Measurements from ENCODE around the gene OR6C70. TPM values are rescaled to one million over a fixed set of nuclear protein-coding genes. Genes with fewer than 3 reads are reported as not detected.
"Not testable (repeated sequence)": the region's sequence is repeated elsewhere in the genome, so short reads cannot be mapped to it uniquely, and the experiment has no call there.

OR6C70 gene
- polyA plus RNA-seq, 1 of the 3 experiments (the other 2 are of a cell fraction) = not detected

- ChIA-PET CTCF (no interaction called here), POLR2A (no interaction called here)
These were observed 2.1 kb downstream of the OR6C70 start for GRCh38 chr12:55467836-55468235.

GRCh38 chr12:55464926-55465325 lies 5.0 kb downstream of the OR6C70 start:
- H3K9me3 ChIP-seq; H3K4me2 ChIP-seq; H4K20me1 ChIP-seq (ENCODE audit: insufficient read depth); H3K79me2 ChIP-seq (ENCODE audit: insufficient read depth); H3K4me3 ChIP-seq (ENCODE audit: low read depth in 2 of 2, low read length in 1 of 2); DNase-seq; H3K9me2 ChIP-seq; POLR2A ChIA-PET; H2AFZ ChIP-seq (ENCODE audit: low read depth); CTCF ChIA-PET; H3K27me3 ChIP-seq (ENCODE audit: insufficient read depth); H3K36me3 ChIP-seq (replicated peaks in 1 of 2; ENCODE audit: control insufficient read depth in 1 of 2, insufficient read depth in 2 of 2, low read length in 1 of 2); H3K27ac ChIP-seq (ENCODE audit: low read depth in 2 of 2, low read length in 1 of 2); H3K4me1 ChIP-seq (ENCODE audit: control insufficient read depth in 1 of 2, insufficient read depth in 2 of 2, low read depth in 1 of 2, low read length in 1 of 2); H3F3A ChIP-seq (replicated peaks; ENCODE audit: insufficient read depth); H3K9ac ChIP-seq: not testable (repeated sequence)
- 9% methylated on average over 1 of the region's 1 CpG for WGBS (ENCODE audit: low lambda C conversion rate)

More at GRCh38 chr12:55467836-55468235, 2.1 kb downstream of the OR6C70 start:
- H3K9me3 ChIP-seq = no peaks in the 10 kb centered on the region
- no peak for DNase-seq
- no peak overlapping the region for H3K4me3 ChIP-seq (ENCODE audit: low read depth in 2 of 2, low read length in 1 of 2)
- no peak overlapping the region for H3K9ac ChIP-seq
- H3K4me2 ChIP-seq = no peak overlapping the region
- no peaks in the 10 kb centered on the region for H3K9me2 ChIP-seq
- no peaks in the 10 kb centered on the region; the same call in 1 of the 2 replicates for H3K27me3 ChIP-seq (ENCODE audit: insufficient read depth)
- H3K79me2 ChIP-seq (ENCODE audit: insufficient read depth) = no peaks in the 10 kb centered on the region
- H3K27ac ChIP-seq (ENCODE audit: low read depth in 2 of 2, low read length in 1 of 2) = no peak overlapping the region
- no peak for TF ChIP-seq RAD21 (IDR thresholded peaks at IDR 0.05; ENCODE audit: low read length)
- no peak for TF ChIP-seq CTCF (IDR thresholded peaks at IDR 0.05)
- TF ChIP-seq RCOR1 (IDR thresholded peaks at IDR 0.05; ENCODE audit: low read length) = no peak
- no peak for TF ChIP-seq SMC3 (IDR thresholded peaks at IDR 0.05; ENCODE audit: low read depth, low read length)
- TF ChIP-seq YY1 (IDR thresholded peaks at IDR 0.05; ENCODE audit: low read depth) = no peak
- no peak for TF ChIP-seq GABPA (IDR thresholded peaks at IDR 0.05; ENCODE audit: low read depth)
- no peak for TF ChIP-seq USF1 (IDR thresholded peaks at IDR 0.05; ENCODE audit: borderline replicate concordance, low read depth)
- H3K4me1 ChIP-seq (ENCODE audit: control insufficient read depth in 1 of 2, insufficient read depth in 2 of 2, low read depth in 1 of 2, low read length in 1 of 2) = no peaks in the 10 kb centered on the region
- H3K36me3 ChIP-seq (replicated peaks in 1 of 2; ENCODE audit: control insufficient read depth in 1 of 2, insufficient read depth in 2 of 2, low read length in 1 of 2) = no peaks in the 10 kb centered on the region
- whole genome bisulfite sequencing (ENCODE audit: low lambda C conversion rate) = 3% methylated on average over 2 of the region's 2 CpGs
- no peaks in the 10 kb centered on the region for H4K20me1 ChIP-seq (ENCODE audit: insufficient read depth)
- no peaks in the 10 kb centered on the region for H3F3A ChIP-seq (replicated peaks; ENCODE audit: insufficient read depth)
- H2AFZ ChIP-seq (ENCODE audit: low read depth) = no peak overlapping the region

- Histone ChIP-seq H3K4me2 (no peak overlapping the region), H3K79me2 (ENCODE audit: insufficient read depth) (no peaks in the 10 kb centered on the region), H3K9me3 (no peaks in the 10 kb centered on the region), H4K20me1 (ENCODE audit: insufficient read depth) (no peaks in the 10 kb centered on the region), H3F3A (replicated peaks; ENCODE audit: insufficient read depth) (no peaks in the 10 kb centered on the region), H3K9me2 (no peaks in the 10 kb centered on the region), H3K4me1 (ENCODE audit: control insufficient read depth in 1 of 2, insufficient read depth in 2 of 2, low read depth in 1 of 2, low read length in 1 of 2) (no peaks in the 10 kb centered on the region), H3K27ac (ENCODE audit: low read depth in 2 of 2, low read length in 1 of 2) (no peak overlapping the region), H2AFZ (ENCODE audit: low read depth) (no peak overlapping the region), H3K9ac (no peak overlapping the region), H3K4me3 (ENCODE audit: low read depth in 2 of 2, low read length in 1 of 2) (no peak overlapping the region), H3K36me3 (replicated peaks in 1 of 2; ENCODE audit: control insufficient read depth in 1 of 2, insufficient read depth in 2 of 2, low read length in 1 of 2) (no peaks in the 10 kb centered on the region), H3K27me3 (ENCODE audit: insufficient read depth) (no peaks in the 10 kb centered on the region)
- ChIA-PET CTCF (no interaction called here), POLR2A (no interaction called here)
- no peak for DNase-seq
- TF ChIP-seq USF1 (IDR thresholded peaks at IDR 0.05; ENCODE audit: borderline replicate concordance, low read depth) = no peak
- no peak for TF ChIP-seq EP300 (IDR thresholded peaks at IDR 0.05; ENCODE audit: borderline replicate concordance in 1 of 2, low read depth in 1 of 2, low read length in 1 of 2)
- no peak for TF ChIP-seq FOXM1 (IDR thresholded peaks at IDR 0.05; ENCODE audit: low read depth)
- no peak for TF ChIP-seq TAF1 (IDR thresholded peaks at IDR 0.05; ENCODE audit: borderline replicate concordance, low read depth, low read length)
- TF ChIP-seq TEAD4 (IDR thresholded peaks at IDR 0.05; ENCODE audit: borderline replicate concordance, insufficient read depth) = no peak
- no peak for TF ChIP-seq CTCF (IDR thresholded peaks at IDR 0.05)
- no peak for TF ChIP-seq RCOR1 (IDR thresholded peaks at IDR 0.05; ENCODE audit: low read length)
- no peak for TF ChIP-seq JUND (IDR thresholded peaks at IDR 0.05)
- no peak for TF ChIP-seq SIN3A (IDR thresholded peaks at IDR 0.05; ENCODE audit: borderline replicate concordance, low read depth, low read length)
- TF ChIP-seq NRF1 (IDR thresholded peaks at IDR 0.05; ENCODE audit: low read depth, low read length) = no peak
- TF ChIP-seq POLR2AphosphoS5 (IDR thresholded peaks at IDR 0.05; ENCODE audit: low read depth, low read length) = no peak
- no peak for TF ChIP-seq CHD2 (IDR thresholded peaks at IDR 0.05; ENCODE audit: low read length, partially characterized antibody)
- TF ChIP-seq SMC3 (IDR thresholded peaks at IDR 0.05; ENCODE audit: low read depth, low read length) = no peak
These were observed 21.1 kb downstream of the OR6C70 start for GRCh38 chr12:55448825-55449224.

Measured in SK-N-SH (cell line).